WTC11 (cell line): ENCODE data around the gene FBXL13. TPM values are rescaled to one million over a fixed set of nuclear protein-coding genes. Genes with fewer than 3 reads are reported as not detected.

Experiments
- ATAC-seq: fragments of 200-7000 bp; cut with Tn5 transposase; 2 replicates; pipeline ENCODE4 v1.10.0; 2021; ENCODE audit warnings: mild to moderate bottlenecking, moderate library complexity
- CTCF ChIA-PET: fragments of 300-600 bp; sonication (Branson Sonifier 250); formaldehyde crosslinking; loops from one replicate; lab custom pipeline; 2021; ENCODE audit warnings: antibody characterized with exemption; lab: Charles Lee
- POLR2A ChIA-PET: fragments of 350-600 bp; sonication (Branson Sonifier 250); formaldehyde crosslinking; loops from one replicate; lab custom pipeline; 2021; ENCODE audit warnings: antibody characterized with exemption; lab: Charles Lee
- DNase-seq: peaks from one replicate; pipeline ENCODE4 v3.0.0; 2021; ENCODE audit warnings: low spot score
- H3K27ac Mint-ChIP-seq: 2 replicates; pipeline ENCODE4 v1.8.0; 2021; ENCODE audit warnings: mixed read lengths
- H3K27me3 Mint-ChIP-seq: 2 replicates; pipeline ENCODE4 v1.8.0; 2021; ENCODE audit warnings: low read depth, mild to moderate bottlenecking, moderate library complexity, mixed read lengths
- H3K36me3 Mint-ChIP-seq: 2 replicates; pipeline ENCODE4 v1.8.0; 2021; ENCODE audit warnings: mixed read lengths
- H3K4me1 Mint-ChIP-seq: 2 replicates; pipeline ENCODE4 v1.8.0; 2022; ENCODE audit warnings: mixed read lengths
- H3K4me3 Mint-ChIP-seq: 2 replicates; pipeline ENCODE4 v1.8.0; 2021; ENCODE audit warnings: mild to moderate bottlenecking, moderate library complexity, mixed read lengths
- H3K9me3 Mint-ChIP-seq: 2 replicates; pipeline ENCODE4 v1.8.0; 2021; ENCODE audit warnings: mixed read lengths
- ATF1 ChIP-seq: sonication (generic); formaldehyde crosslinking; IDR thresholded peaks from 2 replicates; pipeline ENCODE4 v1.8.1; 2023; ENCODE audit warnings: mild to moderate bottlenecking, moderate library complexity, missing genetic modification reagents
- ESRRA ChIP-seq: sonication (generic); formaldehyde crosslinking; IDR thresholded peaks from 2 replicates; pipeline ENCODE4 v1.8.1; 2022; ENCODE audit warnings: mild to moderate bottlenecking, missing genetic modification reagents, borderline replicate concordance
- ETV6 ChIP-seq: sonication (generic); formaldehyde crosslinking; IDR thresholded peaks from 2 replicates; pipeline ENCODE4 v1.8.1; 2022; ENCODE audit warnings: mild to moderate bottlenecking, missing genetic modification reagents
- GTF2I ChIP-seq: fragments of 250-450 bp; sonication (Bioruptor Pico); conservative IDR thresholded peaks from 2 replicates; pipeline ENCODE4 v1.4.0; 2021; ENCODE audit warnings: mild to moderate bottlenecking
- HMGA2 ChIP-seq: fragments of 250-450 bp; sonication (Bioruptor Pico); IDR thresholded peaks from 2 replicates; pipeline ENCODE4 v1.4.0; 2021; ENCODE audit warnings: mild to moderate bottlenecking, moderate library complexity
- NR1H2 ChIP-seq: sonication (generic); formaldehyde crosslinking; IDR thresholded peaks from 2 replicates; pipeline ENCODE4 v1.9.0; 2021; ENCODE audit warnings: mild to moderate bottlenecking, moderate library complexity, missing genetic modification reagents
- TEAD4 ChIP-seq: sonication (generic); formaldehyde crosslinking; IDR thresholded peaks from 2 replicates; pipeline ENCODE4 v1.8.0; 2022; ENCODE audit warnings: mild to moderate bottlenecking, missing genetic modification reagents
- ZNF263 ChIP-seq: sonication (generic); formaldehyde crosslinking; IDR thresholded peaks from 2 replicates; pipeline ENCODE4 v1.8.1; 2022; ENCODE audit warnings: low read depth, mild to moderate bottlenecking, moderate library complexity, missing genetic modification reagents
- total RNA-seq: library from RNA; stranded (reverse); gene quantifications from 3 replicates; pipeline ENCODE4 v1.2.3, GENCODE V29; 2021
- TF ChIP-seq, protein P1 (sequence below): sonication (generic); formaldehyde crosslinking; IDR thresholded peaks from 2 replicates; pipeline ENCODE4 v1.8.0; 2022; ENCODE audit warnings: mild to moderate bottlenecking, missing genetic modification reagents
- TF ChIP-seq, protein P2 (sequence below): sonication (generic); formaldehyde crosslinking; IDR thresholded peaks from 2 replicates; pipeline ENCODE4 v1.8.1; 2023; ENCODE audit warnings: mild to moderate bottlenecking, missing genetic modification reagents, moderate library complexity
- TF ChIP-seq, protein P3 (sequence below): fragments of 200-600 bp; IDR thresholded peaks from 2 replicates; pipeline ENCODE4 v1.8.0; 2022; ENCODE audit warnings: antibody characterized with exemption
- TF ChIP-seq, protein P4 (sequence below): fragments of 250-450 bp; sonication (Bioruptor Pico); IDR thresholded peaks from 2 replicates; pipeline ENCODE4 v1.9.0; 2021; ENCODE audit warnings: mild to moderate bottlenecking
- TF ChIP-seq, protein P5 (sequence below): sonication (generic); formaldehyde crosslinking; IDR thresholded peaks from 2 replicates; pipeline ENCODE4 v1.8.0; 2022; ENCODE audit warnings: mild to moderate bottlenecking, missing genetic modification reagents
- TF ChIP-seq, protein P6 (sequence below): sonication (generic); formaldehyde crosslinking; IDR thresholded peaks from 2 replicates; pipeline ENCODE4 v1.8.0; 2022; ENCODE audit warnings: mild to moderate bottlenecking, missing genetic modification reagents
- TF ChIP-seq, protein P7 (sequence below): sonication (generic); formaldehyde crosslinking; conservative IDR thresholded peaks from 2 replicates; pipeline ENCODE4 v1.8.1; 2022; ENCODE audit warnings: mild to moderate bottlenecking, missing genetic modification reagents
- TF ChIP-seq, protein P8 (sequence below): sonication (generic); formaldehyde crosslinking; IDR thresholded peaks from 2 replicates; pipeline ENCODE4 v1.8.1; 2022; ENCODE audit warnings: missing genetic modification reagents, borderline replicate concordance
- TF ChIP-seq, protein P9 (sequence below): sonication (generic); formaldehyde crosslinking; IDR thresholded peaks from 2 replicates; pipeline ENCODE4 v1.8.1; 2023; ENCODE audit warnings: mild to moderate bottlenecking, missing genetic modification reagents, borderline replicate concordance

FBXL13 gene
- total RNA-seq, 1 experiment from 2014 or later = 1.7 TPM

DNA sequence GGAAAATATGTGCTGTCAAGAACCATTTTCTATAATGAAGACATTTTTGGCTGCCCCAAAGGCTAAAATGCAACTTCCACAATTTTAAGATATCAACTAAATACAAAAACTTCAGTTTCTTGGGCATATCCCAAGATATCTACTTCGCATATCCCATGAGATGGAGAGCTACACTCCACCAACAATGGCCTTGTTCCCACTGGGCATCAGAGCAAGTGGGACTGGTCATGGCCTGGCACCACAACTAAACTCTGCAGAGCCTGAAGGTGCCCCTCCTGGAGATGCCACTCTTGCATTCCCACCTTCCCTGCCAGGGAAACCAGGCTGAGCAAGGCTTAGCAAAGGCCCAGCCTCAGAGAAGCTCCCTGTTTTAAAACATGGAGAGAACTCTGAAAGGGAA is 237.6 kb downstream of the FBXL13 start:
- Mint-ChIP-seq H3K27ac (no peak overlapping the region), H3K9me3 (no peaks in the 10 kb centered on the region), H3K4me1 (no peaks in the 10 kb centered on the region), H3K36me3 (no peaks in the 10 kb centered on the region), H3K27me3 (no peaks in the 10 kb centered on the region)
- POLR2A ChIA-PET = no interaction called here
- ATAC-seq = no peak
- CTCF ChIA-PET = no interaction called here
- TF ChIP-seq, protein P1, sequence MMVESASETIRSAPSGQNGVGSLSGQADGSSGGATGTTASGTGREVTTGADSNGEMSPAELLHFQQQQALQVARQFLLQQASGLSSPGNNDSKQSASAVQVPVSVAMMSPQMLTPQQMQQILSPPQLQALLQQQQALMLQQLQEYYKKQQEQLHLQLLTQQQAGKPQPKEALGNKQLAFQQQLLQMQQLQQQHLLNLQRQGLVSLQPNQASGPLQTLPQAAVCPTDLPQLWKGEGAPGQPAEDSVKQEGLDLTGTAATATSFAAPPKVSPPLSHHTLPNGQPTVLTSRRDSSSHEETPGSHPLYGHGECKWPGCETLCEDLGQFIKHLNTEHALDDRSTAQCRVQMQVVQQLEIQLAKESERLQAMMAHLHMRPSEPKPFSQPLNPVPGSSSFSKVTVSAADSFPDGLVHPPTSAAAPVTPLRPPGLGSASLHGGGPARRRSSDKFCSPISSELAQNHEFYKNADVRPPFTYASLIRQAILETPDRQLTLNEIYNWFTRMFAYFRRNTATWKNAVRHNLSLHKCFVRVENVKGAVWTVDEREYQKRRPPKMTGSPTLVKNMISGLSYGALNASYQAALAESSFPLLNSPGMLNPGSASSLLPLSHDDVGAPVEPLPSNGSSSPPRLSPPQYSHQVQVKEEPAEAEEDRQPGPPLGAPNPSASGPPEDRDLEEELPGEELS (CRISPR knock-in tag) = no peak
- no peak for TF ChIP-seq ETV6 (CRISPR knock-in tag)
- TF ChIP-seq, protein P2, sequence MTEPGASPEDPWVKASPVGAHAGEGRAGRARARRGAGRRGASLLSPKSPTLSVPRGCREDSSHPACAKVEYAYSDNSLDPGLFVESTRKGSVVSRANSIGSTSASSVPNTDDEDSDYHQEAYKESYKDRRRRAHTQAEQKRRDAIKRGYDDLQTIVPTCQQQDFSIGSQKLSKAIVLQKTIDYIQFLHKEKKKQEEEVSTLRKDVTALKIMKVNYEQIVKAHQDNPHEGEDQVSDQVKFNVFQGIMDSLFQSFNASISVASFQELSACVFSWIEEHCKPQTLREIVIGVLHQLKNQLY = no peak
- TF ChIP-seq, protein P3, sequence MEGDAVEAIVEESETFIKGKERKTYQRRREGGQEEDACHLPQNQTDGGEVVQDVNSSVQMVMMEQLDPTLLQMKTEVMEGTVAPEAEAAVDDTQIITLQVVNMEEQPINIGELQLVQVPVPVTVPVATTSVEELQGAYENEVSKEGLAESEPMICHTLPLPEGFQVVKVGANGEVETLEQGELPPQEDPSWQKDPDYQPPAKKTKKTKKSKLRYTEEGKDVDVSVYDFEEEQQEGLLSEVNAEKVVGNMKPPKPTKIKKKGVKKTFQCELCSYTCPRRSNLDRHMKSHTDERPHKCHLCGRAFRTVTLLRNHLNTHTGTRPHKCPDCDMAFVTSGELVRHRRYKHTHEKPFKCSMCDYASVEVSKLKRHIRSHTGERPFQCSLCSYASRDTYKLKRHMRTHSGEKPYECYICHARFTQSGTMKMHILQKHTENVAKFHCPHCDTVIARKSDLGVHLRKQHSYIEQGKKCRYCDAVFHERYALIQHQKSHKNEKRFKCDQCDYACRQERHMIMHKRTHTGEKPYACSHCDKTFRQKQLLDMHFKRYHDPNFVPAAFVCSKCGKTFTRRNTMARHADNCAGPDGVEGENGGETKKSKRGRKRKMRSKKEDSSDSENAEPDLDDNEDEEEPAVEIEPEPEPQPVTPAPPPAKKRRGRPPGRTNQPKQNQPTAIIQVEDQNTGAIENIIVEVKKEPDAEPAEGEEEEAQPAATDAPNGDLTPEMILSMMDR = no peak
- TF ChIP-seq, protein P4, sequence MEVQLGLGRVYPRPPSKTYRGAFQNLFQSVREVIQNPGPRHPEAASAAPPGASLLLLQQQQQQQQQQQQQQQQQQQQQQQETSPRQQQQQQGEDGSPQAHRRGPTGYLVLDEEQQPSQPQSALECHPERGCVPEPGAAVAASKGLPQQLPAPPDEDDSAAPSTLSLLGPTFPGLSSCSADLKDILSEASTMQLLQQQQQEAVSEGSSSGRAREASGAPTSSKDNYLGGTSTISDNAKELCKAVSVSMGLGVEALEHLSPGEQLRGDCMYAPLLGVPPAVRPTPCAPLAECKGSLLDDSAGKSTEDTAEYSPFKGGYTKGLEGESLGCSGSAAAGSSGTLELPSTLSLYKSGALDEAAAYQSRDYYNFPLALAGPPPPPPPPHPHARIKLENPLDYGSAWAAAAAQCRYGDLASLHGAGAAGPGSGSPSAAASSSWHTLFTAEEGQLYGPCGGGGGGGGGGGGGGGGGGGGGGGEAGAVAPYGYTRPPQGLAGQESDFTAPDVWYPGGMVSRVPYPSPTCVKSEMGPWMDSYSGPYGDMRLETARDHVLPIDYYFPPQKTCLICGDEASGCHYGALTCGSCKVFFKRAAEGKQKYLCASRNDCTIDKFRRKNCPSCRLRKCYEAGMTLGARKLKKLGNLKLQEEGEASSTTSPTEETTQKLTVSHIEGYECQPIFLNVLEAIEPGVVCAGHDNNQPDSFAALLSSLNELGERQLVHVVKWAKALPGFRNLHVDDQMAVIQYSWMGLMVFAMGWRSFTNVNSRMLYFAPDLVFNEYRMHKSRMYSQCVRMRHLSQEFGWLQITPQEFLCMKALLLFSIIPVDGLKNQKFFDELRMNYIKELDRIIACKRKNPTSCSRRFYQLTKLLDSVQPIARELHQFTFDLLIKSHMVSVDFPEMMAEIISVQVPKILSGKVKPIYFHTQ = no peak
- TF ChIP-seq NR1H2 (CRISPR knock-in tag) = no peak
- TF ChIP-seq, protein P5, sequence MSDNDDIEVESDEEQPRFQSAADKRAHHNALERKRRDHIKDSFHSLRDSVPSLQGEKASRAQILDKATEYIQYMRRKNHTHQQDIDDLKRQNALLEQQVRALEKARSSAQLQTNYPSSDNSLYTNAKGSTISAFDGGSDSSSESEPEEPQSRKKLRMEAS = no peak
- no peak for TF ChIP-seq HMGA2
- TF ChIP-seq TEAD4 (CRISPR knock-in tag) = no peak
- TF ChIP-seq ZNF263 (CRISPR knock-in tag) = no peak
- TF ChIP-seq ATF1 (CRISPR knock-in tag) = no peak
- TF ChIP-seq, protein P6, sequence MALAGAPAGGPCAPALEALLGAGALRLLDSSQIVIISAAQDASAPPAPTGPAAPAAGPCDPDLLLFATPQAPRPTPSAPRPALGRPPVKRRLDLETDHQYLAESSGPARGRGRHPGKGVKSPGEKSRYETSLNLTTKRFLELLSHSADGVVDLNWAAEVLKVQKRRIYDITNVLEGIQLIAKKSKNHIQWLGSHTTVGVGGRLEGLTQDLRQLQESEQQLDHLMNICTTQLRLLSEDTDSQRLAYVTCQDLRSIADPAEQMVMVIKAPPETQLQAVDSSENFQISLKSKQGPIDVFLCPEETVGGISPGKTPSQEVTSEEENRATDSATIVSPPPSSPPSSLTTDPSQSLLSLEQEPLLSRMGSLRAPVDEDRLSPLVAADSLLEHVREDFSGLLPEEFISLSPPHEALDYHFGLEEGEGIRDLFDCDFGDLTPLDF = no peak
- TF ChIP-seq, all 79 proteins: peak for 0
- H3K4me3 Mint-ChIP-seq = no peak overlapping the region
- no peak for DNase-seq

DNA sequence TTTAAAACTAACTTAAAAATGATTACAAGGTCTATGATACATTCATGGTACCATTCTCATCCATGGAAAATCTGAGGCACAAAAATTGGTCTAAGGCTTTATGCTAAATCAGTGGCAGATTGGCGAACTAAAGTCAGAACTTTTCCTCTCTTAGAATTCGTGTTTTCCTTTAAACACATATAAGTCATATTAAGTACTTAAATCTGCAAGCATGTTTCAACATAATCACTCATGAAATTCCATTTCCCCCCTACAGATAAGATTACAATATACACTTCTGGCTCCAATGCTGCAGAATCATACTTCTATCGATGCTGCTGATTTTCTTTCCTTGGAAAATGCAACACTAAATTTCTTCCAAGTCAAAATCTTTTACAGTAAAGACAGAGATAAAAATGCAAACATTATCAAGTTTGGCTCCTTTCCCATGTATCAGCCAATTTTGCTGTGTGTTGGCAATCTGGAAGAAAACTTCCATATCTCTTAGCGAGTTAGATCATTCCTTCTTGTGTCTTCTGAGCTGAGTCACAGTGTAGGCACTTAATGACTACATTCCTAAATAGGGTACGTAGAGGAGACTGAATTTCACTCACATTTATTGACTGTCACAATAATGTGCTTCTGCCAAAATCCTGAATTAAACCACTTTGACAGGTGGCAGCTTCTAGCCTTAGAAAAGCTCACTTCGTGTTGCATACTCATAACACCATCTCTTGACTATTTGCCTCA is 238.2 kb downstream of the FBXL13 start:
- Mint-ChIP-seq H3K36me3 (no peaks in the 10 kb centered on the region), H3K9me3 (no peaks in the 10 kb centered on the region), H3K27ac (no peak overlapping the region), H3K4me3 (no peak overlapping the region), H3K27me3 (no peaks in the 10 kb centered on the region), H3K4me1 (no peaks in the 10 kb centered on the region)
- no peak for DNase-seq
- ChIA-PET POLR2A (no interaction called here), CTCF (no interaction called here)
- no peak for ATAC-seq
- TF ChIP-seq GTF2I (CRISPR knock-in tag) (no peak), ESRRA (no peak)
- TF ChIP-seq, protein P7, sequence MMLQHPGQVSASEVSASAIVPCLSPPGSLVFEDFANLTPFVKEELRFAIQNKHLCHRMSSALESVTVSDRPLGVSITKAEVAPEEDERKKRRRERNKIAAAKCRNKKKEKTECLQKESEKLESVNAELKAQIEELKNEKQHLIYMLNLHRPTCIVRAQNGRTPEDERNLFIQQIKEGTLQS (CRISPR knock-in tag) = no peak
- TF ChIP-seq, protein P8, sequence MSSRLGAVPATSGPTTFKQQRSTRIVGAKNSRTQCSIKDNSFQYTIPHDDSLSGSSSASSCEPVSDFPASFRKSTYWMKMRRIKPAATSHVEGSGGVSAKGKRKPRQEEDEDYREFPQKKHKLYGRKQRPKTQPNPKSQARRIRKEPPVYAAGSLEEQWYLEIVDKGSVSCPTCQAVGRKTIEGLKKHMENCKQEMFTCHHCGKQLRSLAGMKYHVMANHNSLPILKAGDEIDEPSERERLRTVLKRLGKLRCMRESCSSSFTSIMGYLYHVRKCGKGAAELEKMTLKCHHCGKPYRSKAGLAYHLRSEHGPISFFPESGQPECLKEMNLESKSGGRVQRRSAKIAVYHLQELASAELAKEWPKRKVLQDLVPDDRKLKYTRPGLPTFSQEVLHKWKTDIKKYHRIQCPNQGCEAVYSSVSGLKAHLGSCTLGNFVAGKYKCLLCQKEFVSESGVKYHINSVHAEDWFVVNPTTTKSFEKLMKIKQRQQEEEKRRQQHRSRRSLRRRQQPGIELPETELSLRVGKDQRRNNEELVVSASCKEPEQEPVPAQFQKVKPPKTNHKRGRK (CRISPR knock-in tag) = no peak
- TF ChIP-seq, protein P9, sequence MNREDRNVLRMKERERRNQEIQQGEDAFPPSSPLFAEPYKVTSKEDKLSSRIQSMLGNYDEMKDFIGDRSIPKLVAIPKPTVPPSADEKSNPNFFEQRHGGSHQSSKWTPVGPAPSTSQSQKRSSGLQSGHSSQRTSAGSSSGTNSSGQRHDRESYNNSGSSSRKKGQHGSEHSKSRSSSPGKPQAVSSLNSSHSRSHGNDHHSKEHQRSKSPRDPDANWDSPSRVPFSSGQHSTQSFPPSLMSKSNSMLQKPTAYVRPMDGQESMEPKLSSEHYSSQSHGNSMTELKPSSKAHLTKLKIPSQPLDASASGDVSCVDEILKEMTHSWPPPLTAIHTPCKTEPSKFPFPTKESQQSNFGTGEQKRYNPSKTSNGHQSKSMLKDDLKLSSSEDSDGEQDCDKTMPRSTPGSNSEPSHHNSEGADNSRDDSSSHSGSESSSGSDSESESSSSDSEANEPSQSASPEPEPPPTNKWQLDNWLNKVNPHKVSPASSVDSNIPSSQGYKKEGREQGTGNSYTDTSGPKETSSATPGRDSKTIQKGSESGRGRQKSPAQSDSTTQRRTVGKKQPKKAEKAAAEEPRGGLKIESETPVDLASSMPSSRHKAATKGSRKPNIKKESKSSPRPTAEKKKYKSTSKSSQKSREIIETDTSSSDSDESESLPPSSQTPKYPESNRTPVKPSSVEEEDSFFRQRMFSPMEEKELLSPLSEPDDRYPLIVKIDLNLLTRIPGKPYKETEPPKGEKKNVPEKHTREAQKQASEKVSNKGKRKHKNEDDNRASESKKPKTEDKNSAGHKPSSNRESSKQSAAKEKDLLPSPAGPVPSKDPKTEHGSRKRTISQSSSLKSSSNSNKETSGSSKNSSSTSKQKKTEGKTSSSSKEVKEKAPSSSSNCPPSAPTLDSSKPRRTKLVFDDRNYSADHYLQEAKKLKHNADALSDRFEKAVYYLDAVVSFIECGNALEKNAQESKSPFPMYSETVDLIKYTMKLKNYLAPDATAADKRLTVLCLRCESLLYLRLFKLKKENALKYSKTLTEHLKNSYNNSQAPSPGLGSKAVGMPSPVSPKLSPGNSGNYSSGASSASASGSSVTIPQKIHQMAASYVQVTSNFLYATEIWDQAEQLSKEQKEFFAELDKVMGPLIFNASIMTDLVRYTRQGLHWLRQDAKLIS (CRISPR knock-in tag) = no peak
